HG03378 (cell line): ENCODE results near the gene GNG7.
A peak's percentile ranks its signal among the peaks of the same experiment; 100 is the strongest.
"Not testable (repeated sequence)": the region's sequence is repeated elsewhere in the genome, so short reads cannot be mapped to it uniquely, and the experiment has no call there.

Source experiments
- ATAC-seq: cut with Tn5 transposase; IDR thresholded peaks from one replicate; pipeline ENCODE4 v1.9.1; 2021; ENCODE audit warnings: mild to moderate bottlenecking, moderate library complexity; ENCODE audit not compliant: unreplicated experiment

Gene GNG7

GRCh38 chr19:2579678-2580280, 122.7 kb downstream of the GNG7 start:
- no peak for ATAC-seq

DNA sequence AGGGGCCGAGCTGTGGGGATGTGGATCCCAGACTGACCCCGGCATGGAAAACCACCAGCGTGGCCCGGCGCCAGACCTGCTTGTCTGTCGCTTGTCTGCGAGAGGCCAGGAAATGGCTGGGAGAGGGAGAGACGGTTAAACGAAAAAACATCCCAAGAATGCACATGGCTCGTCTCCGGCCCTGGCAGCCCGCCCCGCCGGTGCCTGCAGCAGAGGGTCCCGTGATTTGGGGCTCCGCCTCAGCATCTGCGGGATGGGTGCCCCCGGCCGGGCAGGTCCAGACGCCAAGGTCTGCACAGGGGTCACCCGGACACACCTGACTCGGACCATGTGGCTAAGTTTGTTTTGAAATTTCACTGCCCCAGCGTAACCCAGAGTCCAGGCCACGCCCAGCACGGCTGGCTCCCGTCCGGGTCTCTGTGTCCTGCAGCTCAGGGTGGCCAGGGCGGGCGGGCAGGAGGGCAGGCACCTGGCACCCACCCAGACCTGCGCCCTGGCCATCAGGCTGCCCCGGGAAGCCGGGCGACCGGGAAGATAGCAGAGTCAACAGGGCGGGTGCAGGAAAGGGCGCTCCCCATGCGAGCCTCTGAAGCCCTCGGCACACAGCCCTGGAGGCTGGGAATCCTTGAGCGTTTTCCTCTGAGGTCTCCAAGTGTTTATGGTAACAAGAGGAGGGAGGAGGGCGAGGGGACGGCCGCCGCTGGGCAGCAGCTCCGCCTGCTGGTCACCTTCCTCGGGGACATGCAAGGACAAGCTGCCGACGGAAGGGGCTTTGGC, 123.4 kb downstream of the GNG7 start:
- ATAC-seq: no peak

DNA sequence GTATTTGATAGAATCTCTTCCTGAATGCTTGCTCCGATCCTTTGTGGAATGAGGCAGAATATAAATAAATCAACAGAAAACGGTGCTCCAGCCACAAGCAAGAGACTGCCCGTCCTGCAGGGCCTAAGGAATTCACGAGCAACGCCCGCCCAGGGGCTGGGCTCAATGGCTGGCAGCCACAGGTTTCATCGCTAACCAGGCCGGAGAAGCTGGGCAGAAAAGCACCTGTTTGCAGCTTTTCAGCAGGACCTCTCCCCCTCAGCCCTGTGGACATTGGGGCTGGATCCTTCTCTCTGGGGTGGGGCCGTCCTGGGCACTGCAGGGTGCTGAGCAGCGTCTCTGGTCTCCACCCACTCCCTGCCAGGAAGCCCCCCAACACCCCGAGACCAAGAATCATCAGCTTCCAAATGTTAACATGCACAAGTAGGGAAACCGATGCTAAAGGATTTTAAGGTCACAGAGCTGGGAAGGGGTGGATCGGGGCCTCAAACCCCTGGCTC, 124.1 kb downstream of the GNG7 start:
- no peak for ATAC-seq

- ATAC-seq: no peak
Measured at GRCh38 chr19:2577722-2578335, 124.7 kb downstream of the GNG7 start.

DNA sequence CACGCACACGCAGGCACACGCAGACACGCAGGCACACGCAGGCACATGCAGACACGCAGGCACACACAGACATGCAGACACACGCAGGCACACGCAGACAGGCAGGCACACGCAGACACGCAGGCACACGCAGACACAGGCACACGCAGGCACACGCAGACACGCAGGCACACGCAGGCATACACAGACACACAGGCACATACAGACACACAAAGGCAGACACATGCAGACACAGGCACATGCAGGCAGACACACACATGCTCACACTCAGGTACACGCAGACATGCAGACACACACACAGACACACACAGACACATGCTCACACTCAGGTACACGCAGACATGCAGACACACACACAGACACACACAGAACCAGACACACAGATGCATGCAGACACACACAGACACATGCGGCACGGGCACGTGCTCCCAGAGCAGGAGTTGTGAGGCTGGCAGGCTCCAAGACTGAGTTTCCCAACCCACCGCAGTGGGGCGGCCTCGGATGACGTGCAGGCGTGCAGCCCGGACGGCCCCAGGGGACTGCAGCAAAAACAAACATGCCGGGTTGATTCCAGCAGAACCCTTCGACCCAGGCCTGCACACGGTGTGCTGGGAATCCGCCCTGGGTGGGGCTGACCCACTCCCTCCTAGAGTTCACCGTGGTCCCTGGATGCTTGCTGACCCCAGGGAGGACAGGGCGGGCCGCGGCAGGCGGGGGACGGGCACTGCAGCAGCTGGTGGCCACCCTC, 126.6 kb downstream of the GNG7 start:
- no peak for ATAC-seq

- ATAC-seq: no peak
Measured at GRCh38 chr19:2574971-2575630, 127.4 kb downstream of the GNG7 start.

- no peak for ATAC-seq
Measured at GRCh38 chr19:2574478-2574931, 128.0 kb downstream of the GNG7 start.

DNA sequence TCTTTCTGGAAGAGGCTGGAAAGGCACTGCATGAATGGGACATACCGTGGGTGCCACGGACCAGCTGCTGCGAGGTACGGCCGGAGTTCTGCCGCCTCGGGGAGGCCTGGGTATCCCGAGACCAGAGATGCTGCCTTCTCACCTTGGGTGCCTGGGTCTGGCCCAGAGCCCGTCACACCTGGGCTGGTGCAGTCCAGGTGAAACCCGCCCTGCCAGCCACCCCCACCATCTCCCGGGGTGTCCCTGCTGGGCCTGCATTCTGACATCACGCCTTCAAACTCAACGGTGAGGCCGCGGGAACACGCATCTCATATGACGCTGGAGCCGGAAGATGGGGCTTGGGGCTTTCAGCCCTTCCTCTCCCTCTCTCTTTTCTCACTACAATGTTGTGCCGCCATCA, 128.6 kb downstream of the GNG7 start:
- no peak for ATAC-seq

GRCh38 chr19:2572152-2572551, 130.3 kb downstream of the GNG7 start:
- not testable (repeated sequence) for ATAC-seq

- no peak for ATAC-seq
Measured at GRCh38 chr19:2569596-2570465, 132.7 kb downstream of the GNG7 start.

DNA sequence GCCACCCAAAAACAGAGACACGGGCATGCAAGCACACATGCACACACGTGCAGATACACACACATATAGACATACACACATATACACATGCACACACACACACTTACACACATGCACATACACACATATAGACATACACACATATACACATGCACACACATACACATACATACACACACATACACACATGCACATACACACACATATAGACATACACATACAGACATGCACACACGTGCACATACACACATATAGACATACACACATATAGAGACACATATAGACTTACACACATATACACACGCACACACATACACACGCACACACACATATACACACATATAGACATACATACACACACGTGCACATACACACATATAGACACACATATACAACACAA, 134.5 kb downstream of the GNG7 start:
- no peak for ATAC-seq

DNA sequence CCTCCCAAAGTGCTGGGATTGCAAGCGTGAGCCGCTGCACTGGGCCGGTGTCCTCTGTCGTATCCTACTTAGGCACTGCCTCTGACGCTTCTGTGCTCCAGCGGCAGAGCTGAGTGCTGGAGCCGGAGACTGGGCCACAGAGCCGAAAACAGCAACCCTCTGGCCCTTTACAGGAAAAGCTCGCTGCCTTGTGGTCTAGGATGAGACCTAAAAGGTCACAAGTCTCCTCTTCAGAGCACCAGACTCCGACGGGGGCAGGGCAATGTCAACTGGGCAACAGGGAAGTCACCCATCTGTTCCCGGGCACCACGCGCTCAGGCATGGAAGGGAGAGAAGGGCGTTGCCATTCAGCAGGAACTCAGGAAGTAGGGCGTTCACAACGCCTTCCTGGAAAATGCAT, 134.9 kb downstream of the GNG7 start:
- no peak for ATAC-seq

DNA sequence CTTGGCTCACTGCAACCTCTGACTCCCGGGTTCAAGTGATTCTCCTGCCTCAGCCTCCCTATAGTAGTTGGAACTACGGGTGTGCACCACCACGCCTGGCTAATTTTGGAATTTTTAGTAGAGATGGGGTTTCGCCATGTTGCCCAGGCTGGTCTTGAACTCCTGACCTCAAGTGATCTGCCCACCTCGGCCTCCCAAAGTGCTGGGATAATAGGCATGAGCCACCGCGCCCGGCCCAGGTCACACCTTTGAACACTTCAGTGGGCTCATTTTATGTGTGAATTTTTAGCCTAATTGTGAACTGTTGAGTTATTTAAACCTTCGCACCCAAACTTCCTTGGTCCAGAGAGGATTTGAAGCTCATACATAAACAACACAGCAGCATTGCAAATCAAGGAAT, 138.9 kb downstream of the GNG7 start:
- ATAC-seq: not testable (repeated sequence)

GRCh38 chr19:2561895-2562294, 140.6 kb downstream of the GNG7 start:
- ATAC-seq: peak; percentile 79

- no peak for ATAC-seq
Measured at GRCh38 chr19:2561221-2561620, 141.3 kb downstream of the GNG7 start.

DNA sequence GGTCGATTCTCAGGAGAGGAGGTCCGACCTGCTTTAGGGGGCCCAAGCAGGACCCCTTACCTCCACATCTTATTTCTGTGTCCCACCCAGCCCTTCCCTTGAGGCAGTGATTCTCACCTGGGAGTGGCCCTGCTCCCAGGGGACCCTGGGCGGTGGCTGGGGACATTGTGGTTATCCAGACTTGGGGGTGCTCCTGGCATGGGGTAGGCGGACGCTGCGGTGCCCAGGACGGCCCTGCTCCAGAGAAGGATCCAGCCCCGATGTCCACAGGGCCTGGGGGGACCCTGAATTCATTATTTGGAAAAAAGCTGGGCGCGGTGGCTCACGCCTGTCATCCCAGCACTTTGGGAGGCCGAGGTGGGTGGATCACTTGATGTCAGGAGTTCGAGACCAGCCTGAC, 142.1 kb downstream of the GNG7 start:
- no peak for ATAC-seq

GRCh38 chr19:2558543-2558942, 144.0 kb downstream of the GNG7 start:
- ATAC-seq: no peak

DNA sequence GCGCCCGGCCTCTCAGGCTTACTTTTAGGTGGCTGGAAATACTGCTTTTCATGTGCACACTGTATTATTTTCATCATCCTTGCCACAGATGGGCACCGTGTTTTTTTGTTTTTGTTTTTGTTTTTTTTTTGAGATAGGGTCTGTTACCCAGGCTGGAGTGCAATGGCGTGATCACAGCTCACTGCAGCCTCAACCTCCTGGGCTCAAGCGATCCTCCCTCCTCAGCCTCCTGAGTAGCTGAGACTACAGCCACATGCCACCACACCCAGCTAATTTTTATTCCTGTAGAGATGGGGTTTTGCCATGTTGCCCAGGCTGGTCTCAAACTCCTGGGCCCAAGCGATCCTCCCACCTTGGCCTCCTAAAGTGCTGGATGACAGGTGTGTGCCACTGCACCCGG, 144.4 kb downstream of the GNG7 start:
- not testable (repeated sequence) for ATAC-seq

GRCh38 chr19:2557093-2557440, 145.4 kb downstream of the GNG7 start:
- no peak for ATAC-seq
